H9 (cell line): ENCODE results near the gene TSC2. TPM values are rescaled to one million over a fixed set of nuclear protein-coding genes. Genes with fewer than 3 reads are reported as not detected.
A peak's percentile ranks its signal among the peaks of the same experiment; 100 is the strongest.

ENCODE experiments used
- DNase-seq: peaks from one replicate; pipeline ENCODE4 v3.0.0-alpha.2; 2017
- H2AFZ ChIP-seq: one replicate; pipeline ENCODE4 v1.6.1; 2013; ENCODE audit warnings: mild to moderate bottlenecking, low read length, control low read depth, moderate library complexity
- H2AK5ac ChIP-seq: 2 replicates; pipeline ENCODE4 v1.6.1; 2013; ENCODE audit warnings: low read length, control low read depth, mixed read lengths; ENCODE audit not compliant: insufficient read length
- H2BK120ac ChIP-seq: one replicate; pipeline ENCODE4 v1.6.1; 2013; ENCODE audit warnings: low read depth, mild to moderate bottlenecking, low read length, control low read depth, inconsistent platforms; ENCODE audit not compliant: poor library complexity, severe bottlenecking
- H2BK12ac ChIP-seq: 2 replicates; pipeline ENCODE4 v1.6.1; 2013; ENCODE audit warnings: low read length, control low read depth, mixed read lengths, low read depth; ENCODE audit not compliant: insufficient read length
- H2BK15ac ChIP-seq: 2 replicates; pipeline ENCODE4 v1.6.1; 2013; ENCODE audit warnings: low read depth, low read length, control low read depth
- H2BK20ac ChIP-seq: one replicate; pipeline ENCODE4 v1.6.1; 2013; ENCODE audit warnings: low read depth, mild to moderate bottlenecking, low read length, control low read depth, inconsistent platforms; ENCODE audit not compliant: poor library complexity, severe bottlenecking
- H2BK5ac ChIP-seq: 2 replicates; pipeline ENCODE4 v1.6.1; 2013; ENCODE audit warnings: low read length, control low read depth, mixed read lengths; ENCODE audit not compliant: insufficient read length
- H3K14ac ChIP-seq: 2 replicates; pipeline ENCODE4 v1.6.1; 2013; ENCODE audit warnings: low read length, control low read depth; ENCODE audit not compliant: insufficient read depth
- H3K18ac ChIP-seq: 2 replicates; pipeline ENCODE4 v1.6.1; 2013; ENCODE audit warnings: low read depth, mild to moderate bottlenecking, mixed read lengths, low read length, control low read depth; ENCODE audit not compliant: insufficient read length
- H3K23ac ChIP-seq: 2 replicates; pipeline ENCODE4 v1.6.1; 2013; ENCODE audit warnings: low read length, control low read depth, mixed read lengths, low read depth; ENCODE audit not compliant: insufficient read length
- H3K23me2 ChIP-seq: 2 replicates; pipeline ENCODE4 v1.6.1; 2013; ENCODE audit warnings: low read depth, mild to moderate bottlenecking, mixed read lengths, low read length, control low read depth; ENCODE audit not compliant: insufficient read length, poor library complexity, severe bottlenecking
- H3K27ac ChIP-seq: 2 replicates; pipeline ENCODE4 v1.5.1; 2013; ENCODE audit warnings: low read length, control low read depth, mixed read lengths, low read depth; ENCODE audit not compliant: insufficient read length
- H3K27me3 ChIP-seq: 2 replicates; pipeline ENCODE4 v1.6.1; 2013; ENCODE audit warnings: low read length, control low read depth, inconsistent platforms; ENCODE audit not compliant: insufficient read depth
- H3K4ac ChIP-seq: 2 replicates; pipeline ENCODE4 v1.6.1; 2013; ENCODE audit warnings: low read depth, mild to moderate bottlenecking, control low read depth, inconsistent platforms, low read length, moderate library complexity
- H3K4me1 ChIP-seq: 2 replicates; pipeline ENCODE4 v1.6.1; 2013; ENCODE audit warnings: low read length, control low read depth, inconsistent platforms; ENCODE audit not compliant: insufficient read depth
- H3K4me2 ChIP-seq: 2 replicates; pipeline ENCODE4 v1.6.1; 2013; ENCODE audit warnings: low read length, control low read depth, mixed read lengths; ENCODE audit not compliant: insufficient read length, insufficient read depth
- H3K56ac ChIP-seq: 2 replicates; pipeline ENCODE4 v1.6.1; 2013; ENCODE audit warnings: low read depth, mild to moderate bottlenecking, mixed read lengths, low read length, control low read depth; ENCODE audit not compliant: insufficient read length
- H3K79me1 ChIP-seq: 2 replicates; pipeline ENCODE4 v1.6.1; 2013; ENCODE audit warnings: low read depth, mild to moderate bottlenecking, moderate library complexity, low read length, control low read depth, inconsistent platforms; ENCODE audit not compliant: insufficient read depth, poor library complexity, severe bottlenecking
- H3K79me2 ChIP-seq: 2 replicates; pipeline ENCODE4 v1.6.1; 2013; ENCODE audit warnings: low read length, control low read depth, inconsistent platforms; ENCODE audit not compliant: insufficient read depth
- H3K9ac ChIP-seq: 2 replicates; pipeline ENCODE4 v1.6.1; 2013; ENCODE audit warnings: low read length, control low read depth, mixed read lengths; ENCODE audit not compliant: insufficient read length; ENCODE audit errors: extremely low read depth
- H3K9me3 ChIP-seq: one replicate; pipeline ENCODE4 v1.6.1; 2013; ENCODE audit warnings: low read depth, low read length, inconsistent platforms; ENCODE audit not compliant: control insufficient read depth
- H3T11ph ChIP-seq: one replicate; pipeline ENCODE4 v1.6.1; 2013; ENCODE audit warnings: mild to moderate bottlenecking, low read length, control low read depth, inconsistent platforms
- H4K20me1 ChIP-seq: one replicate; pipeline ENCODE4 v1.6.1; 2013; ENCODE audit not compliant: control insufficient read depth, insufficient read length, insufficient read depth
- H4K5ac ChIP-seq: 2 replicates; pipeline ENCODE4 v1.6.1; 2013; ENCODE audit warnings: low read depth, mild to moderate bottlenecking, mixed read lengths, low read length, control low read depth; ENCODE audit not compliant: insufficient read length
- H4K8ac ChIP-seq: replicated peaks from 2 replicates; pipeline ENCODE4 v1.6.1; 2013; ENCODE audit warnings: low read length, control low read depth, mixed read lengths, low read depth; ENCODE audit not compliant: insufficient read length
- H4K91ac ChIP-seq: 2 replicates; pipeline ENCODE4 v1.6.1; 2013; ENCODE audit warnings: low read depth, mild to moderate bottlenecking, moderate library complexity, mixed read lengths, low read length, control low read depth; ENCODE audit not compliant: insufficient read length
- H3K27ac Mint-ChIP-seq, 3 experiments: 2 replicates in 2 of 3; 3 replicates in 1 of 3; pipeline ENCODE4 v1.8.0; 2020 to 2021; ENCODE audit warnings: mixed read lengths in 3 of 3, mild to moderate bottlenecking in 1 of 3, moderate library complexity in 1 of 3
- H3K27me3 Mint-ChIP-seq: 2 replicates; pipeline ENCODE4 v1.8.0; 2021; ENCODE audit warnings: low read depth, mild to moderate bottlenecking, moderate library complexity, mixed read lengths
- H3K36me3 Mint-ChIP-seq, 3 experiments: 2 replicates in 2 of 3; 3 replicates in 1 of 3; pipeline ENCODE4 v1.8.0; 2020 to 2021; ENCODE audit warnings: low read depth in 3 of 3, mixed read lengths in 3 of 3; ENCODE audit not compliant: insufficient read depth in 1 of 3
- H3K4me1 Mint-ChIP-seq, 2 experiments: 2 replicates each; pipeline ENCODE4 v1.8.0; 2020; ENCODE audit warnings: mixed read lengths in 2 of 2
- H3K4me3 Mint-ChIP-seq, 2 experiments: 2 replicates in 1 of 2; 3 replicates in 1 of 2; pipeline ENCODE4 v1.8.0; 2020 to 2021; ENCODE audit warnings: mild to moderate bottlenecking in 2 of 2, mixed read lengths in 2 of 2, moderate library complexity in 1 of 2
- H3K9me3 Mint-ChIP-seq, 2 experiments: 2 replicates in 1 of 2; 3 replicates in 1 of 2; pipeline ENCODE4 v1.8.0; 2020; ENCODE audit warnings: mild to moderate bottlenecking in 2 of 2, mixed read lengths in 2 of 2, moderate library complexity in 1 of 2
- WGBS: extraction: QIAGEN DNeasy Blood & Tissue Kit; methylation state at CpG from one replicate; pipeline ENCODE4 v1.1.7; 2013; ENCODE audit warnings: missing lambda C conversion rate, low lambda C conversion rate, mixed read lengths; ENCODE audit not compliant: insufficient read length; ENCODE audit errors: extremely low coverage; 5-methylcytosine and 5-hydroxymethylcytosine counted together
- total RNA-seq: library from RNA; stranded (reverse); gene quantifications from 2 replicates; pipeline ENCODE4 v1.2.1, GENCODE V29; 2021
- TF ChIP-seq, protein P1 (sequence below): fragments of 200-600 bp; sonication (generic); conservative IDR thresholded peaks from 3 replicates; pipeline ENCODE4 v1.8.0; 2021; ENCODE audit warnings: antibody characterized with exemption, mild to moderate bottlenecking

The TSC2 gene
- total RNA-seq, 1 experiment from 2014 or later = 122 TPM

DNA sequence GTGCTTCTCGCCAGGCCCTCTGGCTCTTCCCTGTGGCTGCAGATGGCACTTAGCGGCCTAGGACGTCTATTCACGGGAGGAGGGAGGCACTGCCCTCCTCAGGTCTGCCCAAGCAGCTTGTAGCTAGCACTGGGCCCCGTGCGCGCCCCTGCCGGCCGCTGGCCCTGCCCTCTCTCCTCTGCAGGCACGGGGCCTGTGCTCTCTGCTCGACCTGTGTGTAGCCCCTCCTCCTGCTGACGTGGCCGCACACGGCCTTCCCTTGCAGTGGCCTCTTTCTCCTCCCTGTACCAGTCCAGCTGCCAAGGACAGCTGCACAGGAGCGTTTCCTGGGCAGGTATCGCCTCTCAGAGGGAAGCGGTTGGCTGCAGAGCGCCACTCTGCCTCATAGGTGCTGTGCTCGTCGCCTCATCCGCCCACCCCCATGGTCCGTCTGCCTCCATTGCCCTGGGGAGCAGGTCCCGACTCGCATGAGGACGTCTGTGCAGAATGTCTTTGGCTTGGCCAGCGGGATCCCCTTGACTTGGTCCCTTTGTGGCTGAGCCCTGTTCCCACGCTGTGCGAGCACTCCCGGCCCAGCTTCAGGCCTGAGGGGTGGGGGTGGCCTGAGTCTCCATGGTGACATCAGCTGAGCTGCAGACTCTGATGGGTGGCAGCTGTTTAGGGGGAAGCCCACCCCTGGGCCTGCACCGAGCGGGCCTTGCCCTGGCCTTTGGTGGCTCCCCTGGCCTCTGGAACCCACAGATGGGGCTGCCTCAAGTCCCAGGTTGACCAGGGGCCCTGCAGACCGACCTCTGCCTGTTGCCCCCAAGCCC lies 34.6 kb downstream of the TSC2 start:
- H3K14ac ChIP-seq = no peak overlapping the region
- no peak overlapping the region for H4K5ac ChIP-seq
- Mint-ChIP-seq H3K36me3 (peaks cover 0 to 19% (median 16%) of the 10 kb centered on the region in 3 experiments; a peak in 5 of 7 replicates), H3K27me3 (no peaks in the 10 kb centered on the region), H3K9me3 (no peaks in the 10 kb centered on the region), H3K4me3 (no peak overlapping the region), H3K4me1 (no peaks in the 10 kb centered on the region), H3K27ac (peak overlapping the region in 2 of 3 experiments; percentile 58 to 62; a peak in 2 of 7 replicates)
- no peak overlapping the region for H3K4ac ChIP-seq
- H2BK12ac ChIP-seq = no peak overlapping the region
- no peak overlapping the region for H2BK5ac ChIP-seq
- H3K4me1 ChIP-seq = no peaks in the 10 kb centered on the region
- no CpG with 5 or more reads among the region's 32 CpGs for WGBS
- no peaks in the 10 kb centered on the region for H3K27me3 ChIP-seq
- no peak overlapping the region for H3K56ac ChIP-seq
- H2BK120ac ChIP-seq = no peak overlapping the region
- no peak overlapping the region for H3T11ph ChIP-seq
- no peaks in the 10 kb centered on the region for H3K9me3 ChIP-seq
- no peak overlapping the region for H3K23ac ChIP-seq
- H3K9ac ChIP-seq = no peak overlapping the region
- no peaks in the 10 kb centered on the region for H3K23me2 ChIP-seq
- TF ChIP-seq, protein P1, sequence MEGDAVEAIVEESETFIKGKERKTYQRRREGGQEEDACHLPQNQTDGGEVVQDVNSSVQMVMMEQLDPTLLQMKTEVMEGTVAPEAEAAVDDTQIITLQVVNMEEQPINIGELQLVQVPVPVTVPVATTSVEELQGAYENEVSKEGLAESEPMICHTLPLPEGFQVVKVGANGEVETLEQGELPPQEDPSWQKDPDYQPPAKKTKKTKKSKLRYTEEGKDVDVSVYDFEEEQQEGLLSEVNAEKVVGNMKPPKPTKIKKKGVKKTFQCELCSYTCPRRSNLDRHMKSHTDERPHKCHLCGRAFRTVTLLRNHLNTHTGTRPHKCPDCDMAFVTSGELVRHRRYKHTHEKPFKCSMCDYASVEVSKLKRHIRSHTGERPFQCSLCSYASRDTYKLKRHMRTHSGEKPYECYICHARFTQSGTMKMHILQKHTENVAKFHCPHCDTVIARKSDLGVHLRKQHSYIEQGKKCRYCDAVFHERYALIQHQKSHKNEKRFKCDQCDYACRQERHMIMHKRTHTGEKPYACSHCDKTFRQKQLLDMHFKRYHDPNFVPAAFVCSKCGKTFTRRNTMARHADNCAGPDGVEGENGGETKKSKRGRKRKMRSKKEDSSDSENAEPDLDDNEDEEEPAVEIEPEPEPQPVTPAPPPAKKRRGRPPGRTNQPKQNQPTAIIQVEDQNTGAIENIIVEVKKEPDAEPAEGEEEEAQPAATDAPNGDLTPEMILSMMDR = no peak
- no peak overlapping the region for H2BK15ac ChIP-seq
- no peak overlapping the region for H4K8ac ChIP-seq
- H3K18ac ChIP-seq = no peak overlapping the region
- H4K91ac ChIP-seq = no peak overlapping the region
- H3K79me1 ChIP-seq = no peaks in the 10 kb centered on the region
- no peak overlapping the region for H2AK5ac ChIP-seq
- no peak overlapping the region for H2BK20ac ChIP-seq
- H4K20me1 ChIP-seq = no peaks in the 10 kb centered on the region
- no peak for DNase-seq
- H3K79me2 ChIP-seq = no peaks in the 10 kb centered on the region
- H2AFZ ChIP-seq = no peak overlapping the region
- no peak overlapping the region for H3K27ac ChIP-seq
- no peak overlapping the region for H3K4me2 ChIP-seq
